Spinal cord (tissue), 10 donors: ENCODE data around the gene VOPP1. TPM values are rescaled to one million over a fixed set of nuclear protein-coding genes. Genes with fewer than 3 reads are reported as not detected.

Experiments
- DNase-seq, 6 donors: peaks; one replicate each; pipeline versions ENCODE4 v3.0.0 to v3.0.0-alpha.2; 2013 to 2015; ENCODE audit warnings: low spot score in 6 of 6, low read depth in 4 of 6
- H3K27ac ChIP-seq: one replicate; pipeline ENCODE4 v1.5.1; 2013; ENCODE audit warnings: low read depth, low read length, control low read depth
- H3K27me3 ChIP-seq: one replicate; pipeline ENCODE4 v1.6.1; 2013; ENCODE audit warnings: low read length; ENCODE audit not compliant: control insufficient read depth, insufficient read depth
- H3K36me3 ChIP-seq: one replicate; pipeline ENCODE4 v1.6.1; 2013; ENCODE audit warnings: low read length; ENCODE audit not compliant: control insufficient read depth, insufficient read depth
- H3K4me1 ChIP-seq: one replicate; pipeline ENCODE4 v1.6.1; 2013; ENCODE audit warnings: low read length; ENCODE audit not compliant: control insufficient read depth, insufficient read depth
- H3K4me3 ChIP-seq: one replicate; pipeline ENCODE4 v1.5.1; 2013; ENCODE audit warnings: low read depth, low read length, control low read depth
- H3K9me3 ChIP-seq: one replicate; pipeline ENCODE4 v1.6.1; 2013; ENCODE audit warnings: low read length; ENCODE audit not compliant: control insufficient read depth, insufficient read depth
- WGBS: methylation state at CpG from one replicate; pipeline ENCODE4 v1.1.5; 2013; ENCODE audit warnings: missing lambda C conversion rate; ENCODE audit not compliant: insufficient coverage; 5-methylcytosine and 5-hydroxymethylcytosine counted together
- polyA plus RNA-seq, 2 donors: library from polyadenylated mRNA; unstranded; fragments of 120-200 nt; gene quantifications; one replicate each; pipeline ENCODE4 v1.2.1, GENCODE V29; 2013; ENCODE audit not compliant: insufficient read length in 2 of 2
- total RNA-seq, 2 donors: library from RNA; depleted of rRNA in 1 of 2; stranded (reverse); fragments of 120-200 nt in 1 of 2; fragments of >200 nt in 1 of 2; gene quantifications; one replicate each; pipeline versions ENCODE4 v1.2.3 to v1.2.4, GENCODE V29; 2013 to 2014
- donor health status: healthy.

Gene VOPP1
- total and polyA plus RNA-seq, 4 donors, result 59.1 to 121 (median 86.5) TPM

GRCh38 chr7:55449992-55450535 lies 122.2 kb downstream of the VOPP1 start:
- WGBS, result 94% methylated on average over 4 of the region's 8 CpGs
- Histone ChIP-seq H3K9me3 (no peaks in the 10 kb centered on the region), H3K27me3 (no peaks in the 10 kb centered on the region), H3K27ac (no peak overlapping the region), H3K4me1 (peaks cover 9% of the 10 kb centered on the region), H3K4me3 (no peak overlapping the region), H3K36me3 (no peaks in the 10 kb centered on the region)
- DNase-seq, result no peak

- Histone ChIP-seq H3K27me3 (no peaks in the 10 kb centered on the region), H3K4me1 (peaks cover 9% of the 10 kb centered on the region), H3K27ac (no peak overlapping the region), H3K36me3 (no peaks in the 10 kb centered on the region), H3K9me3 (no peaks in the 10 kb centered on the region), H3K4me3 (no peak overlapping the region)
- 34% methylated on average over 55 of the region's 56 CpGs for WGBS
- DNase-seq, result no peak
These were observed 122.9 kb downstream of the VOPP1 start for GRCh38 chr7:55449205-55449991.

- Histone ChIP-seq H3K9me3 (no peaks in the 10 kb centered on the region), H3K4me1 (peaks cover 9% of the 10 kb centered on the region), H3K36me3 (no peaks in the 10 kb centered on the region), H3K27me3 (no peaks in the 10 kb centered on the region), H3K27ac (no peak overlapping the region), H3K4me3 (no peak overlapping the region)
- DNase-seq, result no peak
- WGBS, result 62% methylated on average over 14 of the region's 22 CpGs
These were observed 123.8 kb downstream of the VOPP1 start for GRCh38 chr7:55448526-55448925.

- Histone ChIP-seq H3K36me3 (peaks cover 4% of the 10 kb centered on the region), H3K4me1 (peaks cover 19% of the 10 kb centered on the region), H3K27me3 (no peaks in the 10 kb centered on the region), H3K27ac (no peak overlapping the region), H3K4me3 (no peak overlapping the region), H3K9me3 (no peaks in the 10 kb centered on the region)
- WGBS, result 67% methylated on average over 1 of the region's 1 CpG
- DNase-seq, result no peak
These were observed 127.5 kb downstream of the VOPP1 start for GRCh38 chr7:55444786-55445185.

- Histone ChIP-seq H3K27me3 (no peaks in the 10 kb centered on the region), H3K4me1 (peaks cover 25% of the 10 kb centered on the region), H3K4me3 (no peak overlapping the region), H3K27ac (no peak overlapping the region), H3K36me3 (peaks cover 4% of the 10 kb centered on the region), H3K9me3 (no peaks in the 10 kb centered on the region)
- 83% methylated on average over 4 of the region's 7 CpGs for WGBS
- peak in 1 of 6 donors; percentile 89 for DNase-seq
These were observed 130.4 kb downstream of the VOPP1 start for GRCh38 chr7:55441774-55442522.

GRCh38 chr7:55441002-55441401 lies 131.3 kb downstream of the VOPP1 start:
- H3K36me3 ChIP-seq, result peaks cover 6% of the 10 kb centered on the region
- DNase-seq, result no peak
- no peak overlapping the region for H3K27ac ChIP-seq
- no peaks in the 10 kb centered on the region for H3K9me3 ChIP-seq
- no peaks in the 10 kb centered on the region for H3K27me3 ChIP-seq
- peaks cover 25% of the 10 kb centered on the region for H3K4me1 ChIP-seq
- H3K4me3 ChIP-seq, result no peak overlapping the region
- 100% methylated on average over 3 of the region's 5 CpGs for WGBS

- Histone ChIP-seq H3K27ac (no peak overlapping the region), H3K9me3 (no peaks in the 10 kb centered on the region), H3K4me1 (peaks cover 25% of the 10 kb centered on the region), H3K36me3 (peaks cover 10% of the 10 kb centered on the region), H3K4me3 (no peak overlapping the region), H3K27me3 (no peaks in the 10 kb centered on the region)
- DNase-seq, result no peak
- 74% methylated on average over 13 of the region's 13 CpGs for WGBS
These were observed 132.1 kb downstream of the VOPP1 start for GRCh38 chr7:55440040-55440690.

GRCh38 chr7:55439627-55440026 lies 132.7 kb downstream of the VOPP1 start:
- 42% methylated on average over 10 of the region's 10 CpGs for WGBS
- H3K9me3 ChIP-seq, result no peaks in the 10 kb centered on the region
- no peak overlapping the region for H3K4me3 ChIP-seq
- no peaks in the 10 kb centered on the region for H3K27me3 ChIP-seq
- DNase-seq, result peak in 2 of 6 donors; percentile 65 to 71
- peaks cover 25% of the 10 kb centered on the region for H3K4me1 ChIP-seq
- no peak overlapping the region for H3K27ac ChIP-seq
- H3K36me3 ChIP-seq, result peaks cover 13% of the 10 kb centered on the region

GRCh38 chr7:55438757-55439525 lies 133.4 kb downstream of the VOPP1 start:
- H3K4me1 ChIP-seq, result peaks cover 25% of the 10 kb centered on the region
- no peak overlapping the region for H3K4me3 ChIP-seq
- no peaks in the 10 kb centered on the region for H3K9me3 ChIP-seq
- H3K27me3 ChIP-seq, result no peaks in the 10 kb centered on the region
- DNase-seq, result peak in 1 of 6 donors; percentile 33
- no peak overlapping the region for H3K27ac ChIP-seq
- H3K36me3 ChIP-seq, result peaks cover 13% of the 10 kb centered on the region
- WGBS, result 58% methylated on average over 19 of the region's 19 CpGs
